Amygdala (tissue), 56 donors: ENCODE results near the gene MT4.

ENCODE experiments used
- DNase-seq, 56 donors: peaks; one replicate each; lab custom pipeline; 2025; lab: John Stamatoyannopoulos, UW

The MT4 gene

GRCh38 chr16:56600398-56600999 lies 35.6 kb downstream of the MT4 start:
- DNase-seq = peak in 26 of 56 donors; percentile 11 to 80 (median 39)

DNA sequence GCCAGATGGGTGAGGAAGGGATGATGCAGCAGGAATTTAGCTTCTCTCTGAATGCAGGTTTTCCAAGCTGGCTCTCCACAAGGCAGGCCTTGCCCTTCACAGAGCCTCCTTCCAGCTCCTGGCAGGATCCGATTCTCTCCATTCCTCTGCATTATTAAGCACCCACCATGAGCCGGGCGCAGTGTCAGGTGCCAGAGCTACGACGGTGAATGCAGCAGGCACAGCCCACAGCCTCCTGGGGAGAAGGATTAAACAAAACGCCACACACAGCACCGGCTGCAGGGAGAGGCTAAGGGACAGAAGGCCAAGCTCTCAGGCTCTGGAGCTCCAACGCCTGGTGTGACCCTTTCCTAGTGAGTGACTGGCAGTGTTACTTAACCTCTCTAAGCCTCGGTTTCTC lies 36.5 kb downstream of the MT4 start:
- peak in 7 of 56 donors; percentile 10 to 62 (median 39) for DNase-seq

- DNase-seq = peak in 20 of 56 donors; percentile 6 to 73 (median 37)
Observed at GRCh38 chr16:56603589-56603988, 38.7 kb downstream of the MT4 start.

DNA sequence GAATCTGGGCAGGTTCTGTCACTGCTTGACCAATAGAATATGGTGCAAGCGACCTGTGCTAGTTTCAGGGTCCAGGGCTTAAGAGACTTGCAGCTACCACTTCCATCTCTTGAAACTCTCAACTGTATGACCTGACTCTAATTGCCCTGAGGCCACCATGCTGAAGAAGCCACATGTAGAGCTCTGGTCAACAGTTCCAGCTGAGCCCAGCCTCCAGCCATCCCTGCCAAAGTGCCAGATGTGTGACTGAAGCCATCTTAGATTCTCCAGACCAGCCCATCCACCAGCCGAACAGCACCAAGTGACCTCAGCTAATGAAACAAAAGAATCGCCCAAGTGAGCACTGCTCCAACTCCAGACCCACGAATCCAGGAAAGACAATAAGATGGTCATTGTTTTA lies 40.1 kb downstream of the MT4 start:
- no peak for DNase-seq

DNA sequence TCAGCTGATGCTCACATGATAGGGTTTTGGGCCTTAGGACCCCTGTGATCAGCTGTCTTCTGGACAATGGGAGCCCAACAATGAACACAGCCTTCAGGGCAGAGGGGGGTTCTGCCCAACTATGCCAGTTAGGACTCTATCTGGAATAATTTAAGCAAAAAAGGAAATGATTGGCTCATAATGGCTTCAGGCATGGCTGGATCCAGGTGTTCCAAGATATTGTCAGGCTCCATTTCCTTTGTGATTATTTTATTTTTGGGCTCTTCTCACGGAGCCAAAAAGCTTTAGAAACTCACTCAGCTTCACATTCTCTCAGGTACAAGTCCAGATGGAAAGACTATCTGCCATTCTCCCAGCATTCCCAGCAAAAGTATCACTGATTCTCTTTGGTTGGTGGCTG lies 40.6 kb downstream of the MT4 start:
- no peak for DNase-seq

GRCh38 chr16:56606071-56606475 lies 41.2 kb downstream of the MT4 start:
- peak in 1 of 56 donors; percentile 61 for DNase-seq

DNA sequence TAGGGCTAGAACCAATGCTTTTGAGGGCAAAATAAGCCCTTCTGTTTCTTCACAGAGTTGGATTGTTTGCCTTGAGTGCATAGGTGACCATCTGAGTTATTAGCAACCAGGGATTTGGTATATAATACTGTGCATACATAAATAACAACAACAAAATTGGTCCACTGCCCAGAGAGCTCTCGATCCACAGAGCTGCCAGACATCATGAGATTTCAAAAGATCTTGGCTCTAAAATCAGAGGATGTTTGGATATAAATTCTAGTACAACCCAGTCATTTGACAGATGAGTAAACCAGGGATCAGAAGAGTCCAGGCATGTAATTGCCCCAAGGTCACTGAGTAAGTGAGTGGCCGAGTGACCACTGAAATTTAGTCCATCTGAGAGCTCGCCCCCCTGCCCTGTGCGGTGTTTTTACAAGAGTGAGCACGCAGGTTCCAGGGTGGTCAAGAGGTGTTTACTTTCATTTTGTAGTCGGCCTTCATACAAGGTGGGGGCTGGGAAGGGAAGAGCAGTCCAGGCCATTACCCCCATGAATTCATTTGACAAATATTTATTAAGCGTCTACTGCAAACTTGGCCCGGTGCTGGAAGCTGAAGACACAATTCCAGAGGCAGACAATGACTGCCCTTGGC lies 41.7 kb downstream of the MT4 start:
- peak in 5 of 56 donors; percentile 11 to 64 (median 31) for DNase-seq

DNA sequence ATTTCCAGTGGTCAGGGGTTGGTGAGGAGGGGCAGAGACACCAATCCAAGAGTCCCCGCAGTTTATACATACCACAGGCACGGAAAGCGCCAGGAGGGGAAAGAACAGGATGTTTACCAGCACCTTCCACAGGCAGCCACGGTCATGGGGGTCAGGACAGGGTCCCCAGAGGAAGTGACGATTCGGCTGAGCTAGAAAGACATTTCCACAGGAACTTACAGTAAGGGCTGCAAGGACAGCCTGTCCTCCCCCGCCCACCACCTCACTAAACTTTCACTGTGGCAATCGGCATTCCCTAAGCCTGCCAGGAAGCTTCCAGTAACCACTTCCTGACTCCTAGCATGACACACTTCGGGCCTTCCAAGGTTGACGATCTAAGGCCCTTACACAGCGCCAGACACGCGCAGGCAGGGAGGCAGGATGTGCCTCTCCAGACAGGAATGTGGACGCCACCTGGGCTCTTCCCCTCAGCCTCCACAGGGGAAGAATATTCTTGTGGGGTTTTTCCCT lies 42.3 kb downstream of the MT4 start:
- peak in 2 of 56 donors; percentile 35 to 47 for DNase-seq

DNA sequence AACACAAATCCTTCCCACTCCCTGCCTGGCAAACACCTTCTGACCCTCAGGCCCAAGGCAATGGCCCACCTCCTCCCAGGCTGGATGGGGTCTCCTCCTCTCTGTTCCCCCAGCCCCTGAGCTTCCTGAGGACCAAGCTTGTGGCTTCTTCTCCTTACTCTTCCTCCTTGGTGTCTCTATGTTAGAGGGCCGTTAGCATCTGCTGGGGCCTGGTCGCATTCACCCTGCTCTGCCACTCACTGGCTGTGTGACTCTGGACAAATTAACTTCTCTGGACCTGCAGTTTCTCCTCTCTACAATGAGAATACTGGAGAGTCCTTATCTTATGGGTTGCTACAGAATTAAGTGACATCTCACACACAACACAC lies 42.8 kb downstream of the MT4 start:
- no peak for DNase-seq

DNA sequence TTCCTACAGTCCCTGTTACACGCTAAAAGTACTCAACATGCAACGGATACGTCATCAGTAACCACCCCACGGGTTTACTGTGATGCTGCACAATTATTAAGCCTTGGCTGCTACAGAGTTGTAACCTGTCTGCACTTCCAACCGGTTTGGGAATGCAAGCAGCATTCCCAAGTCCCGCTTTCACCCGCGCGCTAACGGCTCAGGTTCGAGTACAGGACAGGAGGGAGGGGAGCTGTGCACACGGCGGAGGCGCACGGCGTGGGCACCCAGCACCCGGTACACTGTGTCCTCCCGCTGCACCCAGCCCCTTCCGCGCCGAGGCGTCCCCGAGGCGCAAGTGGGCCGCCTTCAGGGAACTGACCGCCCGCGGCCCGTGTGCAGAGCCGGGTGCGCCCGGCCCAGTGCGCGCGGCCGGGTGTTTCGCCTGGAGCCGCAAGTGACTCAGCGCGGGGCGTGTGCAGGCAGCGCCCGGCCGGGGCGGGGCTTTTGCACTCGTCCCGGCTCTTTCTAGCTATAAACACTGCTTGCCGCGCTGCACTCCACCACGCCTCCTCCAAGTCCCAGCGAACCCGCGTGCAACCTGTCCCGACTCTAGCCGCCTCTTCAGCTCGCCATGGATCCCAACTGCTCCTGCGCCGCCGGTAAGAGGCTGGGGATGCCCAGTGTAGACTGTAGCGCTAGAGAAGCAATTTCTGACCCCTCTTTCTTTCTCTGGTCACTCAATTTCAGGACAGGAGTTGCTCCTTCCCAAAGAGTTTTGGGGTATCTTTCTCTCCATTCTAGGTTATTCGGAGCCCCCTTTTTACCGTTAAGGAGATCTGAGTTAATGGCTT lies 43.4 kb downstream of the MT4 start, which contains the start of gene MT2A:
TSS of gene MT2A (plus strand) at position 542 of the 833 bp plus-strand sequence. CDS start at position 614, 72 bp downstream.
- peak in 53 of 56 donors; percentile 40 to 91 (median 78) for DNase-seq

DNA sequence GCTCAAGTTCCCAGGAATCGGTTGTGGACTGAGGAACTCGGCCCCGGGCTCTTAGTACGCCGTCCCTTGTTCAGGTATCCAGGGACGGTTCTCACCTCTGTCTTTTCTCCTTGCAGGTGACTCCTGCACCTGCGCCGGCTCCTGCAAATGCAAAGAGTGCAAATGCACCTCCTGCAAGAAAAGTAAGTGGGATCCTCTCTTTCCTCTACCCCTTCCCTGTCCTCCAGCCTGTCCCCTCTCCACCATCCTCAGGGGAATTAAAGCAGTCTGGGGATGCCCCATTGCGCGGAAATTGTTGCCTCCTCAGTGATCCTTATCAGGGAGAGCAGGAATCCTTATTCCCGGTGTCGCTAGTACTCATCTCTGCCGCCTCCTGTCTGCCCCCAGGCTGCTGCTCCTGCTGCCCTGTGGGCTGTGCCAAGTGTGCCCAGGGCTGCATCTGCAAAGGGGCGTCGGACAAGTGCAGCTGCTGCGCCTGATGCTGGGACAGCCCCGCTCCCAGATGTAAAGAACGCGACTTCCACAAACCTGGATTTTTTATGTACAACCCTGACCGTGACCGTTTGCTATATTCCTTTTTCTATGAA lies 44.1 kb downstream of the MT4 start:
- peak in 10 of 56 donors; percentile 24 to 56 (median 40) for DNase-seq

DNA sequence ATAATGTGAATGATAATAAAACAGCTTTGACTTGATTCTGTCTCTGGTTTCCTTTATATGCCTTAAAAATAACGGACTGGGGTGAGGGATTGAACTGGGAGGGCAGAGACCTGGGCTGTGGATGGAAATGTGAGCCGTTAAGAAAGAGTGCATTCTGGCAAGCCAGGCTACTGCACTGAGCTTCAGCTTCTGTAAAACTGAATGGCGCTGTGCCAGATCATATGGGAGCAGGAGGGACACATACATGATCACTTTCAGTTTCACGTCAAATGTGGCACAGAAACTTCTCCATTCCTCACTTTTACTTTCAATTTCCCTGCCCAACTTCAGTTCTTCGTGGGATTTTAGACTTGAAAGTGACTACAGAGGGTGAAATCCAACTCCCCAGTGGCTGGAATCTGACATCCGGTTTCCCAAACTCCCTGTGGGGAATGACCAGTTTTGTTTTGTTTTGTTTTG lies 44.6 kb downstream of the MT4 start:
- peak in 22 of 56 donors; percentile 19 to 60 (median 43) for DNase-seq

DNA sequence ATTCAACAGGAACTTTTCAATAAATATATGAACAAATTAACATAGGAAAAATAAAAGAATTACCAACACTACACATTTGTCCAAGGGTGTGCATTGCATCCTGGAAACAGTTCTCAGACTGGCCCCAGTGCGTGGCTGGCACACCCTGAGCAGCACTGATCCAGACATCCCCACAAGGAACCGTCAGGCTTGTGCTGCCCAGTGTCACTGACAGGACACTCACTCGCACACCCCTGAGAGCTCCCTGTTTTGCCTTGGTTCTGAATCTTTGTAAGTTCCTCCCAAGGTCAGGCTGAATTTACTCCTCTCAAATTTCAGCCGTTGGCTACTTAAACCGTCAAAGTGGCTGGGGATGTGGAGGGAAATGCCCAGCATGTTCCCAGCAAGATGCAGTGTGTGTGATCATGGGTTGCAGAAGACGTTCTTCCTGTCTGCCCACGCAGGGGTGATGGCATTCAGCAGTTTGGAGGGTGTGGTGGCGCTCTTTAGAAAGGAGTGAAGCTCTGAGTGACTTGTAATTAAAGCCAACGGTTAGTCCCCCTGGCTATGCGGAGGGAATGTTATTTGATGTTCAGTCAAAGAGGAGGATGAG lies 45.2 kb downstream of the MT4 start:
- DNase-seq = peak in 11 of 56 donors; percentile 30 to 59 (median 46)

DNA sequence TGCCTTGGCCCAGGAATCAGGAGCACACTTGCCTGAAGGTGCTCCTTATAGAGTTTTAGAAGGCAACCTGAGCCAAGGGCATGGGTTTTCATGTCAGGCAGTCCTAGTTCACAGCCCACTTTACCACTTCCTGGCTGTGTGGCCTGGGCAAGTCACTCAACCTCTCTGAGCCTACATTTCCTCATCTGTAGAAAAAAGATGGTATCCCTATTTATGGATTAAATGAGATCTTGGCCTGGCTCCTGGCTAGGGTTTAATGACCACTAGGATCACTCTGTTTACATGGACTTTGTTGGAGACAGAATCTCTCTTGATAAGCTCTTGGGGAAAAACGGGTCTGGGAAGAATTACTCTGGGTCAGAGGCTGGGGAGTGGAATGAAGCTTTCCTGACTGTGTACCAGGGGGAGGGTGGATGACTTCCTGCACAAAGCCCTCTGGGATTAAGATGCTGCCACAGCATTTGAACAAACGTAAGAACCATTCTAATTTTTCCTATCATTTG lies 45.8 kb downstream of the MT4 start:
- no peak for DNase-seq

DNA sequence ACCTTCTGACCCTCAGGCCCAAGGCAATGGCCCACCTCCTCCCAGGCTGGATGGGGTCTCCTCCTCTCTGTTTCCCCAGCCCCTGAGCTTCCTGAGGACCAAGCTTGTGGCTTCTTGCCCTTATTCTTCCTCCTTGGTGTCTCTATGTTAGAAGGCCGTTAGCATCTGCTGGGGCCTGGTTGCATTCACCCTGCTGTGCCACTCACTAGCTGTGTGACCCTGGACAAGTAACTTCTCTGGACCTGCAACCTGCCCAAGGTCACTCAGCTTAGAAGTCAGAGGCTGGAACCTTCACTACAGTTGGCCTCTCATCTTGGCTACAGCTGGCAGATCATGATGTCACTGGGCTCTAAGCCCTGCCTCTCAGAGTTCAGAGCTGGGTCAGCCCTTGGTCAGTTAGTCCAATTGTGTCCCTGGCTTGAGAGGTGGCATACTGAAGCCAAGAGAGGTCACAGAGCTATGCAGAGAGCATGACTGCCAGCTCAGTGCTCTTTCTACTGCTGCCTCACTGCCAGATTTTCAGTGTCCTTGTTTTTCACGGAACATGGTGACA lies 46.5 kb downstream of the MT4 start:
- DNase-seq = peak in 9 of 56 donors; percentile 37 to 71 (median 41)

DNA sequence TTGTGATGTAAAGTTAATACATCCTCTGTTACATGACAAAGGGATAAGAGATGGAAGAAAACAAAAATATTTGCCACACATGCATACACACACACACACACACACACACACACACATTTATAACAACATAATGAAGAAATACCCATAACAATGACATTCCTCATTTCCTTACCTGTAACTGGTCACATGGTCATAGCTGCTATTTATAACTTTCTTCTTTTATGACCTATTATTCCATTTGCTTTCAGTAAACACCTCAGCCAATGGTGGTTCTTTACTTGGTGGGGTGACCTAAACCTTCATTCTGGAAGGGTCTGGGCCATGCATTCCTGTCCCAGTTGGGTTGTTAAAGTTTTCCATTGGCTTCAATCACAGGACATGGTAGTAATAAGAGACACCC lies 48.8 kb downstream of the MT4 start:
- DNase-seq = no peak

DNA sequence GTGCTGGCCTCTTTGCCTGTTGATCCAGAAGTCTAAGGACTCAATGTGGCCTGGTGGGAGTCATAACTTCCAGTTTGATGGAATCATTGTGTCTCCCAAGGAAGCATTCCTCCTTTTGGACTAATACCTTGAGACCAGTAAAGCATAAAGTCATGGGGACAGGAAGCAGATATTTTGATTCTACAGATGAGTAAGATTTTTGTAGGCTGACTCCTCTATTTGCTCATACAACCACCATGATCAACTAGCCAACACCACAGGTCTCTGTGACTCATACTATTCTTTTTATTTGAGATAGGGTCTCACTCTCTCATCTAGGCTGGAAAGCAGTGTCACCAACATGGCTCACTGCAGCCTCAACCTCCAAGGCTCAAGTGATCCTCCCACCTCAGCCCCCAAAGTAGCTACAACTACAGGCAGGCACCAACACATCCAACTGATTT lies 49.7 kb downstream of the MT4 start:
- DNase-seq = no peak

GRCh38 chr16:56615353-56615752 lies 50.5 kb downstream of the MT4 start:
- DNase-seq = no peak

DNA sequence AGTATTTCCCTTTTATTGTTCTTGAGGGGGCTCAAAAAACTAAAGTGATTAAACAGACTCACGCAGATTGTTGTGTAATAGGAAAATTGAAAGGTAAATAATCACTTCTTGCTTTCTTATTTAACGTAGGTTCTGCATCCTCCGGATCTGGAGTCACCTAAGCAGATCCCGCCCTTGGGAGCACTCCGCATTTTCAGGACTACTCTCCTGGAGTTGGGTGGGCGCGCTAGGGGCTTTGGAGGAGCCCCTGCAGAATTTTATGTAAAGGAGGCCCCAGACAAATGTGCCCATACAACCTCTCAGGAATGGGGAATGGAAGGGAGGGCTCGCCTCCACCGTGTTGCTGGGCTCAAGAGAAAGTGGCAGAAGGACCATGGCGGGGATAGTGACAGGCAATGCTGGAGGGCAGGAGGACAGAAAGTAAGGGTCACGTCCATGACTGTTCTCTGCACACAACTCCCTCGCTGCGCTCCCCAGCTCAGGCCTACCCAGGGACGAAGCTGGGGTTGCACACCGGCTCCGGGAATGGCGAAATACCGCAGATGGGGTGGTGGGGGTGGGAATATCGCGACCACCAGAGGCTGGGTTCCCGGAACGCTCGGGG lies 51.8 kb downstream of the MT4 start:
- DNase-seq = no peak
